GM12873 (cell line): Measurements from ENCODE around the gene TSSK2.

ENCODE experiments used
- CTCF ChIP-seq: IDR thresholded peaks from 2 replicates; pipeline ENCODE4 v1.5.1; 2012; ENCODE audit warnings: low read depth, mild to moderate bottlenecking, moderate library complexity, low read length, control low read depth; ENCODE audit not compliant: insufficient read depth; ENCODE audit errors: missing control alignments

TSSK2 gene

GRCh38 chr22:19088866-19089595 lies 42.1 kb upstream of the TSSK2 start:
- TF ChIP-seq CTCF = no peak

- no peak for TF ChIP-seq CTCF
Measured at GRCh38 chr22:19090183-19090582, 40.9 kb upstream of the TSSK2 start.

- TF ChIP-seq CTCF = no peak
Measured at GRCh38 chr22:19090586-19091127, 40.5 kb upstream of the TSSK2 start.

GRCh38 chr22:19092725-19093124 lies 38.4 kb upstream of the TSSK2 start:
- no peak for TF ChIP-seq CTCF

GRCh38 chr22:19094393-19094997 lies 36.6 kb upstream of the TSSK2 start:
- TF ChIP-seq CTCF = no peak

- TF ChIP-seq CTCF = no peak
Measured at GRCh38 chr22:19096555-19096954, 34.6 kb upstream of the TSSK2 start.

GRCh38 chr22:19097518-19097917 lies 33.6 kb upstream of the TSSK2 start:
- TF ChIP-seq CTCF = no peak
